ENCODE data around the gene ATG10.
A peak's percentile ranks its signal among the peaks of the same experiment; 100 is the strongest.
"Not testable (repeated sequence)": the region's sequence is repeated elsewhere in the genome, so short reads cannot be mapped to it uniquely, and the experiment has no call there.

The ATG10 gene

GRCh38 chr5:81971712-81972491 lies at the start of gene ATG10:
Gene ATG10, plus strand, starts transcription at chr5:81972023. Its CDS starts 15,548 bp downstream, at chr5:81987571.
- peak; percentile 94 for DNase-seq (ENCODE audit: low read depth)

GRCh38 chr5:81922854-81923279 lies 49.0 kb upstream of the ATG10 start:
- DNase-seq (ENCODE audit: low read depth) = no peak

GRCh38 chr5:81924442-81924841 lies 47.4 kb upstream of the ATG10 start:
- no peak for DNase-seq (ENCODE audit: low read depth)

- no peak for DNase-seq (ENCODE audit: low read depth)
These were observed 46.8 kb upstream of the ATG10 start for GRCh38 chr5:81925009-81925408.

DNA sequence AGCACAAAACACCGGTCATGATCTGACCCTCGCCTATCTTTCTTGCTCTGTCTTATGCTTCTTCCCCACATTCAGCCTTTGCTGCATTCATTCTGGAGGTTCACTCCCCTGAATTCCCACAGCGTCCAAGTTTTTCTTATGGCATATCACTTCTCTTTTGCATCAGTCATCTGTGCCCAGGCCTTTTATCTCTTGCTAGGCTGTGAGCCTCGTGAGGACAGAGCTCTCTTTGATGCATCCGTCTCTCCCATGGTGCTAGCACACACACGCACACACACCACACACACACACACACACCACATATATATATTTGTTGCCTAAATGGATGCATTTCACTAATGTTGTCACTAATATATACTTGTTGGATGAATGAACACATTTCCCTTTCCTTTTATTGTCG lies 45.8 kb upstream of the ATG10 start:
- DNase-seq (ENCODE audit: low read depth) = no peak

GRCh38 chr5:81936066-81936465 lies 35.8 kb upstream of the ATG10 start:
- no peak for DNase-seq (ENCODE audit: low read depth)

- no peak for DNase-seq (ENCODE audit: low read depth)
These were observed 35.1 kb upstream of the ATG10 start for GRCh38 chr5:81936750-81937149.

DNA sequence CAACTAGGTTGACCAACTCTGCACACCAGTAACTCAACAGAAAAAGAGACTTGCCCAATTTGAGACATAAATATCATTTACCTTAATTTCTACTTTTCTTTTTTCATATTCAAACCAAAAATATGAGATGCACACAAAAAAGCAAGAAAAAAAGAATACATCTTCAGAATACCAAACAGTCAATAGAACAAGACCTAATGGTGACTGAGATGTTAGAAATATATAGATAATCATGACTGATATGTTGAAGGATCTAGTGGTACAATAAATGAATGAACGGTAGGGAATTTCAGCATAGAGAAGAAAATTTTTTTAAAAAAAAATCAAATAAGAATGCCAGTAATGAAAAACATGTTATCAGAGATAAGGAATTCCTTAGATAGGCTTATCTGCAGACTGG lies 29.1 kb upstream of the ATG10 start:
- DNase-seq (ENCODE audit: low read depth) = no peak

- peak; percentile 53 for DNase-seq (ENCODE audit: low read depth)
These were observed 23.5 kb upstream of the ATG10 start for GRCh38 chr5:81948349-81948748.

- DNase-seq (ENCODE audit: low read depth) = no peak
These were observed 22.4 kb upstream of the ATG10 start for GRCh38 chr5:81949462-81949861.

GRCh38 chr5:81950996-81951395 lies 20.8 kb upstream of the ATG10 start:
- DNase-seq (ENCODE audit: low read depth) = peak; percentile 9

GRCh38 chr5:81954796-81955195 lies 17.0 kb upstream of the ATG10 start:
- DNase-seq (ENCODE audit: low read depth) = not testable (repeated sequence)

GRCh38 chr5:81958129-81958528 lies 13.7 kb upstream of the ATG10 start:
- DNase-seq (ENCODE audit: low read depth) = not testable (repeated sequence)

GRCh38 chr5:81961651-81962440 lies 10.0 kb upstream of the ATG10 start:
- DNase-seq (ENCODE audit: low read depth) = peak; percentile 50

DNA sequence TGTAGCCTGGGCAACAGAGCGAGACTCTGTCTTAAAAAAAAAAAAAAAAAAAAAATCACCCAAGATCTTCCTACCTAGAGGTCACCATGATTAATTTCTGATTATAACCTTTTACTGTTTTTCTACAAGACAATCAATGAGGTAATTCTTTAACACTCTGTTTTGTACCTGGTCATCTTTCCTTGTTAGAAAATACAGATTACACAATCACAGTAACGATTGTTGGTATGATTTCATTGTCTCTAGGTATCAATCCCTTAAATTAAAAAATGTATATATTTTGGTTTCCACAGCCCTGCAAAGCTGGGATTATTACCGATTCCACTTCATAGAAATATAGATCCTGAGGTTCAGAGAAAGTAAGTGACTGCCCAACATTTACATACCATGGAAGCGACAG lies 8.3 kb upstream of the ATG10 start:
- no peak for DNase-seq (ENCODE audit: low read depth)

DNA sequence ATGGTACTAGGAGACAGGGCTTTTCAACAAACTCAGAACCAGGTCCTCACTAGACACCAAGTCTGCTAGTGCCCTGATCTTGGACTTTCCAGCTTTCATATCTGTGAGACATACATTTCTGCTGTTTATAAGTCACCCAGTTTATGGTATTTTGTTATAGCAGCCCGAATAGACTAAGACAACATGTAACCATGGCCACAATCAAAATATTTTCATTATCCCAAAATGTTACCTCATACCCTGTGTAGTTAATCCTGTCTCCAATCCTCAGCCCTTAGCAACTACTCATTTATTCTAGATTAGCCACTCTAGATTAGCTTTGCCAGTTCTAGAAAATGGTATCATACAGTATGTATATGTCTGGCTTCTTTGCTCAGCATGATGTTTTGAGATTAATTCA lies 6.3 kb upstream of the ATG10 start:
- no peak for DNase-seq (ENCODE audit: low read depth)

- DNase-seq (ENCODE audit: low read depth) = no peak
These were observed 2.6 kb upstream of the ATG10 start for GRCh38 chr5:81969226-81969625.

- no peak for DNase-seq (ENCODE audit: low read depth)
These were observed 1.9 kb upstream of the ATG10 start for GRCh38 chr5:81969912-81970311.

DNA sequence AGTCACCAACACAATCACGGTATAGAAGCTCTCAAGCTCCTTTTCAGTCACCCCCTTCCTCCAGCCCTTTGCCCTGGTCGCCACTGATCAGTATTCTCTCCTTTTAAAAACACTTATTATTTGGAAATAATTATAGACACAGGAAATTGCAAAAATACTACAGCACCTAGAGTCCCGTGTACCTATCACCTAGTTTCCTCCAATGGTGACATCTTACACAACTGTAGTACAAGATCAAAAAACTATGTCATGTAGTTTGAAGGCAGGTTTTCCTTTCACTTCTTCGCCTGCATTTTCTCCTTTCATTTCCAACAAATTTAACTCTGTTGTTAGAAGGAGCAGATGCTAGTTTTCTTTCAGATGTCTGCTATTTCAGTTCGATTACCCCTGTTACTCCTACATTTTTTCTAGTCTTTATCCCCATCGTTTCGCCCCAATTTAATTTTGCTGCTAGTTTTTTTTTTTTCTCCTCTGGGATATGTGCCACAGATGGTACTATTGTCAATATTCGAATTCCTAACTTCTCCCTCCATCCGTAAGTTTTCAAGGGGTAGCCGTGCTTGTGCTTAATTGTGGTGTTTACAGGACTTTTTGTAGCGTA lies 612 bp upstream of the ATG10 start:
- DNase-seq (ENCODE audit: low read depth) = peak; percentile 13

DNA sequence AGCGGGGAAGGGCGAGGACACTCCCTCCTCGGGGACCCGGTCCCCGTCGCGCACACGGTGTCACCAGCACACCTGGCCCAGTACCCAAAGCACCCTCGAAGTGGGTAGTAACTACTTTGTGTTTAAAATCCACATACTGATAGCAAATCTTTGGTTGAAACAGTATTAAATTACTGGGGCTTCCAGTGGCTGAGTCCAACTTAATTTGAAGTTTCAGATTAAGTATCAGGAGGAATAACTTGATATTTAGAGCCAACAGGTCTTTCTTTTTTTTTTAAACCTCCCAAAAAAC lies 615 bp downstream of the ATG10 start:
- DNase-seq (ENCODE audit: low read depth) = no peak

DNA sequence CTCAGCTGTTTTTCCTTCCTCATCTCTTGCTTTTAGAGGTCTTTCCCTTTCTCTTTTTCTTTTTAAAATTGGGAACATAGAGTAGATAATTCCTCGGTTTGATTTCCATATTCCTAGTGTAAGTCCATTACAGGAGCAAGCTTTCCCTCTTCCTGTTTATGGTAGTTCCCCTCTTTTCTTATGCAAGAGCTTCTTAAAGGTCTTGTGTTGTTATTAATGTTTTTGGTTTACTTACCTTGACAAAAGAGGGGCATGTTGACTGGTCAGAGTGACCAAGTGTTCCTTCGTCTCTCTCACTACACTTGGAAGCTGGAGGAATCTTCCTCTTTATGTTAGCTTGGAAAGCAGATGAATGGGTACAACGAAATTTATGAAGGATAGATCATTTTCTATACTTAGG lies 8.3 kb downstream of the ATG10 start:
- no peak for DNase-seq (ENCODE audit: low read depth)

- DNase-seq (ENCODE audit: low read depth) = no peak
These were observed 8.9 kb downstream of the ATG10 start for GRCh38 chr5:81980598-81981260.
